NCI-H187 treated with DMSO at 0.1 percent for 48 hours (cell line): ENCODE results near the gene ELMO2.

Source experiments
- DNase-seq: peaks from one replicate; lab custom pipeline; 2025; lab: John Stamatoyannopoulos, UW

Gene ELMO2

DNA sequence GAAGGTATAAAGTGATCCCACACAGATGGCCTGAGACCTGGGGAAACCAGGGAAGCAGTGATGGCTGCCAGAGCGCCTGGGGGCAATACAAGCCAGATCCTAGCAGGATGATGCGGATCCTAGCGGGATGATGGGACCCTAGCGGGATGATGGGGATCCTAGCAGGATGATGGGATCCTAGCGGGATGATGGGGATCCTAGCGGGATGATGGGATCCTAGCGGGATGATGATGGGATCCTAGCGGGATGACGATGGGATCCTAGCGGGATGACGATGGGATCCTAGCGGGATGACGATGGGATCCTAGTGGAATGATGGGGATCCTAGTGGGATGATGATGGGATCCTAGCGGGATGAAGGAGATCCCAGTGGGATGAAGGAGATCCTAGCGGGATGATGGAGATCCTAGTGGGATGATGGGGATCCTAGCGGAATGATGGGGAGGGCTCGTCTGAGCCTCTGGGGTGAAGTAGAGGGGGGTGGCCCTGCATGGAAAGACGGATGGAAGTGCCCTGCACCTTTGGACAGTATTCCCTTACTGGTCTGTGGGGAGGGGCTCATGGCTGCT is 54.0 kb downstream of the ELMO2 start:
- no peak for DNase-seq

DNA sequence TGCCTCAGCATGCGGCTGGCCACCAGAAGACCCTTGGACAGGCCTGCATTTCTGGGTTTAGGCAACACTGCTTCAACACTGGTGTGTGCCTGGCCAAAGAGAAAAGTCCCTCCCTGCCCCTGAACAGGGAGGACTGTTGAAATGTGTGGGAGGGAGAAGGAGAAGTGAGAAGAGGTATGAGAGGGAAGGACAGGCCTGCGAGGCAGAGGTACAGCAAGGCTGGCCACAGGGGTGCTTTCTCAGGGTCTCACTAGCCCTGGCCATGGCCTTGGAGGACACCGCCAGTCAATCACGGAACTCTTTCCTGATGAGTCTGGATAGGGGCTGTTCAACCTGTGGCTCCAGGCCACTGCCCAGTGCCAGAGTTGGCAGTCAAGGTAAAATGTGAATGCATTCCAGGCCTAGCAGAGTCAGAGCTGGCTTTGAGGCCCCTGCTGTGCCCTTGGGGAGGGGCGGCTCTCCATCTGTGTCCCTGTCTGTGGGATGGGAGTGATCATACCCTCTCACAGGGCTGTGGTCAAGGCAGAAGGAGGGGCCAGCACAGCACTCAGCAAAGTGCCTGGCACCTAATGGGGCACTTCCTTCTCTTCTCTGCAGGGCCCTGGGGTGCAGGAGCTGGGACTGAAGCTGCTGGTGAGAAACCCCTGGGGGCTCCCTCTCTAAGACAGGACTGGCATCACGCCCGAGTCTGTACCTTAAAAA is 54.9 kb downstream of the ELMO2 start:
- DNase-seq, result no peak

DNA sequence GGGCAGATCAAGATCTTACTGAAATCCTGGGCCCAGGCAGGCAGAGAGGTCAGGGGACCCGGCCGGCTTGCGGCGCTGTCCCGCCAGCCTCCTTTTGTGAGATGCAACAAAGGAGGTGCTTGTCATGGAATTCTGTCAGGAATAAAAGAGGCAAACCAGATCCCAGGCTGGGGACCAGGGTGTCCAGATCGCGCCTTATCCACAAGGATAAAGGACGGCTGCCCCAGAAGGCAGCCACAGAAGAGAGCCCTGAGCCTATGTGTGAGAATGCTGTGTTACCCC is 55.5 kb downstream of the ELMO2 start:
- DNase-seq, result no peak

DNA sequence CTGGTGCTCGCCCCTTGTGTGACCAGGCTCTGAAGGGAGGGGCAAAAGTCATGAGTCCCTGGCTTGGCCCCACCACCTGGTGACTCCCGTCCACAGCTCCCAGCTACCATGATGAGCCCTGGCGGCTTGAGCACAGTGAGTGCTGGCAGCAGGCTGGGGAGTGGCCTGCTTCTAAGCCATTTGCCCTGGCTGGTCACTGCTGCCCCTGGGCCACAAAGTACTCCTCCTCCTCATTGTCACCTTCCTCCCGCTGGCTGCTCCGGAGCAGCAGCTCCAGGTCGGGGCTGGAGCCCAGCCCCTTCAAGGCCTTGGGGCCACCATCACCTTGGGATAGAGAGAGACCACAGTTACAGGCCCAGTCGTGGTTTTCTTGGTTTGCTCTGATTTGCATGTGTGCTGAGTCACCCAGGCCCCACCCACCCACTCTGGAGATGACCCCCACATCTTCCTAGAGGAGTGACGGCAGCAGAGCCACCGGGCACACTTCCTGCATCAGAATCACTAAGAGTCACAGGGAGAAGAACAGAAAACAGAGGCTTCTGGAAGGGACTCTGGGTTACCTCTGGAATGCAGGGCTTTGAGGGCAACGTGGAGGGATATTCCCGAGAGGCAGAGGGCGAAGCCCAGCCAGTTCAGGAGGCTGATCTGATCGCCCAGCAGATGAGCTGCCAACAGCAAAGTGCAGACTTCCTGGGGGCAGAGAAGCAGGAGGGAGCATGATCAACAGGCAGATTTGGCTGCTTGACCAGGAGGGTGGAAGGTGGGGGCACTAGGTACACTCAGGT is 56.0 kb downstream of the ELMO2 start:
- no peak for DNase-seq

DNA sequence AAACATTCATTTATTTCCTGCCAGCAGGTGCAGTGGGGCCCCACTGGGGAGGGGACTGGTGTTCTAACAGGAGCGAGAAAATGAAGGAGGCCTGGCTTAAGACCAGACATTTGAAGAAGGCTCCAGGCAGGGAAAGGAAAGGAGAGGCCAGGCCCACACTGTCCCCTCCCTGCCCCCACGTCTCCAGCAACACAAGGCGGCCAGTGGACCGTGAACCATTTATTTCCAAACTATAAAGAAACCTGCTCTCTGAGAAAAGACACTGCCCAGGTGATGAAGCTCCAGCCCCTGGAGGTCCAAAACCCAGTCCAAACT is 56.7 kb downstream of the ELMO2 start:
- DNase-seq, result peak; percentile 10

DNA sequence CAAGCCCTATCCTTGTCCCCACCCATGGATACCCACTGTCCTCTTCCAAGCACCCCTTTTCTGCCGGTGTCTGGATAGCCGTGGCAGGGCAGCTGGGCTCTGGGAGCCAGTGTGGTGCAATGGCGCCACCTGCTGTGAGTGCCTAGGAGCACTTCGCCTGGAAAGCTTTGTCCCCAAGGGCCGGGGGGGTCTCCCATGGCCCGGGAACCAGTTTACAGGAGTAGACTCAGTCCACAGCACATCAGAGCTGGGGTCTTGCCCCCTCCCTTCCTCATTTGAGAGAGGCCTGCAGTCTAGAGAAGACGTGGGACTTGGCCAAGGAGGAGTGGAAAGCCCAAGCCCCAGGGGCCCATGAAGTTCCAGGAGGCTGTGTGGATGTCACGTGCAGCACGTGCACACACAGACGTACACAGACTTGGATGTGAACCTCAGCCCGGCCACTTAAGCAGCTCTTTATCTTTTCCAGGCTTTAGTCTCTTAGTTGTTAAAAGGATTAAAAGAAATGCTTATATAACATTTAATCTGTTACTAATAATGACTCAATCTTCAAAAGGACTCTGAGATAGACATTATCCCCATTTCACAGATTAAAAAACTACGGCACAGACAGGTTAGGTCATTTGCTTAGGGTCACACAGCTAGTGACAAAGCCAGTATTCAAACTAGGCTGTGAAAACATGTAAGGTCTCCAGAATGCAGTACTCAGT is 57.2 kb downstream of the ELMO2 start:
- peak; percentile 7 for DNase-seq

DNA sequence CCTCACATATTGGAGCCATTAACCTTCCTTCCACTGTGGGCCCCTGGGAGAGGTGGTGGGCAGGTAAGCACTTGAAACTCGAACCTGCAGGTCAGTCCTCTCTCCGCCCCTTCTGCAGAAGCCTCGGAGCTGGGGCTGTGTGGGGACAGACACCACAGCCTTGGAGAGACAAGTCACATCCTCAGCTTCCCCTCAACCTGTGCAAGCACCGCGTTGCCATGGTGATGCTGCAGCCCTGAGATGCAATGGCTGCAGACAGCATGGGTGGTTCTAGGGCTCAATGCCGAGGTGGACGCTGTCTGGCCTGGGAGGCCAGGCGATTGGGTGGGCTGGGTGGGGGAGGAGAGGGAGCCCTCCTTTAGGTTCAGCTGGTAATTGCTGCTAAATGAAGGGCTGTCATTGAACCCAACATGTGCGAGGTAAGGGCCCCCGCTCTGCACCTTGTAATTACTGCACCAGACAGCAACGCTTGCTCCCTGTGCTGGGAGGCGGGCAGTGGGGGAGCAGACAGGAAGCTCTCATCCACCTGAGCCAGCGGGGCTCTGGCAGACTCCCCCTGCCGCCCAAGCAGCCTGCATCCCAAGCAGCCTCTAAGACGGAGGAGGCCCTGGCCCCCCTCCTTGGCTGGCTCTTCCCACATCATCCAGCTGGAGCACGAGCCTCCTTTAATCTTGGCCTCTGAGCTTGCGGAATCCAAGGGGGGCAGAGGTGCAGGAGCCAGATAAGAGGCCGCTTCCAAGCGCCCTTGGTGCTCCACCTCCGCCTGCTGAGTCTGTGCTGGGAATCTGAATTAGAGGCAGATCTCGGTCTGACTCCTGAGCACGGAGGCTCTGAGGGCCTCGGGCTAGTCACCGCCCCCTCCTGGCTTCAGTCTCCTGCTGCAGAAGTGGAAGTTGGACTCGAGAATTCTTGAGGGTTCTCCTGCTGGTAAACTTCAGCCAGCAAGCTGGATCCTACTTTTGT is 58.3 kb downstream of the ELMO2 start:
- DNase-seq, result peak; percentile 28

DNA sequence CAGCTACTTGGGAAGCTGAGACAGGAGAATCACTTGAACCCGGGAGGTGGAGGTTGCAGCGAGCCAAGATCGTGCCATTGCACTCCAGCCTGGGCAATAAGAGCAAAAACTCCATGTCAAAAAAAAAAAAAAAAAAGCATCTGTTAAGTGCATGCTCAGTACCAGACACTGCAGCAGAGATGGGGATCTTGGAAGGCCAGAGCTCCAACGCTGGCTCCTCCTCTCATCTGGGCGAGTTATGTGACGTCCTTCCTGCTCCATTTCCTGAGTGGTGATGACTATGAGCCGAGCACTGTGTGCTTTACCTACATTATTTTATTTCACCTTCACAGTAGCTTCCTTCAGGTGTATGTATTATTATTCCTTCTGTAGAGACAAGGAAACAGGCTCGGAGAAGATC is 59.6 kb downstream of the ELMO2 start:
- no peak for DNase-seq

DNA sequence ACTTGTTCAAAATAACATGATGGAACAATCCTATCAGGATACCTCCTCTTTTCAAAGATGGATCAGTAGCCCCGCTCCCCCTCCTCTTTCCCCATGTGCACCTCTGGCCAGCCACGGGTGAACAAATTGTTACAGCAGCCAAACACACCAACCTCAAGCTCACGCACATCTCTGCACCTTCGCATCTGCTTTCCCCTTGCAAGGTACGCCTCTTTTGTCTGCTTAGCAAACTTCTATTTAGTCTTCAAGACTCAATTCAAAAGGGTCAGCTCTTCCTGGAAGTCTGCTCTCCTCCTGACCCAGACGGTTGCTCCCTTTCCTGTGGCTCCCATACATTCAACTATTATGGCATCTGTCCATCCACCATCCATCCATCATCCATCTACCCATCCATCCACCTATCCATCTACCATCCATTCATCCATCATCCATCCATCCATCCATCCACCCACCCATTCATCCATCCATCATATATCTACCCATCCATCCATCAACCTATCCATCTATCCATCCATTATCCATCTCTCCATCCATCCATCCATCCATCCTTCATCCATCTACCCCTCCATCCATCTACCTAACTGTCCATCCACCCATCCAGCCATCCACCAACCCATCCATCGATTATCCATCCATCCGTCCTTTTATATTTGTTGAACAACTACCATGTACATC is 61.8 kb downstream of the ELMO2 start:
- DNase-seq, result no peak

DNA sequence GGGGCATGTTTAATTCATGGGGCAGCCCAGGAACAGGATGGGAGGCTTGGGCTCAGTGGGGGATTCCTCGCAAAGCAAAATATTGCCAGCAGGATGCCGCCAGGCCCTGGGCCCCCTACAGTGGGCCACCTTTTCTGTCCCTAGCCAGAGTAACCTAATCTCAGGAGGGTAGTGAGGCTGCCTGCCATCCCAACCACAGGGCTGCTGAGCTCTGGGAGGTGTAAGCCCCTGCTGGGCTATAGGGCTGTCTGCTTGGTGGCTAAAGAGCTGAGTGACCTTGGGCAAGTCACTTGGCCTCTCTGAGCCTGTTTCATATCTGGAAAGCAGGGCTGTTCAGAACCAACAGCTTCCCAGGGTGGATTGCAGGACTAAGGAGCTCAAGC is 62.4 kb downstream of the ELMO2 start:
- no peak for DNase-seq

DNA sequence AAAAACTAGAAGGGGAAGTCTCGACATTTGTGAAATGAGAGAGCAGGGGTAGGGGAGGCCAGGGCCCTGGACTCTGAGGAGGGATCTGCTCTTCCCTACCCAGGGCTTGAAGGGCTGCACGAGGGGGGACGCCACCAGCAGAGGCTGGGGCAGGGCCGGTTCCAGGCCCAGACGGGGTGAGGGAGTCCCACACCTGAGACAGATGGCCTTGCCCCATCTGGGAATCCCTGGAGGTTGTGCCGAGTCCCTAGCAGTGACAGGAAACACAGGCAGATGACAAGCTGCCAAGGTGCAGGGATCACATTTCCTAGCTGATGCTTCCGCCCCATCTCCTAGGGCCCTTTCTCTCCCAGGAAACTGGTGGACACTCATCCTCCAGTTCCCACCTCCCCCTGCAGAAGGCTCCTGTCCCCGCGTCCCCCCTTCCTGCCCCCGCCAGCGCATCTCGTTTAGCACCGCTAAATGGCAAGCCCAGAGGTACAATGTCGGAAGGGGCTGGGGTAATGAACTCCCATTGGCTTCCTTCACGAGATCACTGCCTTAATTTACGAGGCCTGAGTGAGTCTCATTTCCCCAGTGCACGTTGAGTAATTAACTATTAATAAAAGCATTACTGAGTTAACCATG is 63.0 kb downstream of the ELMO2 start:
- DNase-seq, result no peak

DNA sequence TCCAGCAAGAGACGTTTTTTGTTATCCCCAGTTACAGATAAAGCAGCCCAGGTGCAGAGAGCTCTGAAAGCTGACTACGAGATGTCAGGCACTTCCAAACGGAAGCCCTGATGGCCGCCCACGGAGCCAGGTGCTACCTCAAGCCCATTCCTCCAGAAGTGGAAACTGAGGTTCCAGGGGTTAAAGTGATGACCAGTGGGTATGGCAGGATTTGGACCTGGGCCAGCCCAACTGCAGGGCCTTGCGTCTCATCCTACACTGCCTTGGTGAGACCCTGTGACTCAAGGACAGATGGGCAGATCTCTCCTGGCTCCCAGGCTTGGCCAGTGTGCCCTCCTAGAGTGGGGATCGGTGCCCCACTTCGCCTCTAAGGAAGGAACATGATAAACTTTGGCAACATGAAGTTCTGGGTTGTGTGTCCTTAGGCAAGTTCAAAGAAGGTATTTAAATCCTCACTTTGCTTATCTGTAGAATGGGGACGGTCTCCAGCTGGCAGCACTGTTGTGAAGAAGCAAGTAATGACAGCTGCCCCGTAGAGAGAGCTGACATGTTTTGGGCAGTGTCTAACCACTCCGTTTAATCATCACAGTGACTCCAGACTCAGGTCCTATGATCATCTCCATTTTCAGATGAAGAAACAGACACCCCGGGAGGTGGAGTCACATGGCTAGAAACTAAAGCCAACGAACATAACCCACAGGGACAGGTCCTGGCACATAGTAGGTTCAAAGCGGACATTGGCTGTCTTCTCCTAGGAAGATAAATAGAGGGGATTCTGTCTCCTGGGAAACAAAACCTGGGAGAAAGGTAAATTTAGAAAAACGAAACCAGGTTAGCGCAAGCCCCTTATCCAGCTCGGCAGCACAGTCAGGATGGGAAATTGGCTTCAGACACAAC is 63.7 kb downstream of the ELMO2 start:
- no peak for DNase-seq

DNA sequence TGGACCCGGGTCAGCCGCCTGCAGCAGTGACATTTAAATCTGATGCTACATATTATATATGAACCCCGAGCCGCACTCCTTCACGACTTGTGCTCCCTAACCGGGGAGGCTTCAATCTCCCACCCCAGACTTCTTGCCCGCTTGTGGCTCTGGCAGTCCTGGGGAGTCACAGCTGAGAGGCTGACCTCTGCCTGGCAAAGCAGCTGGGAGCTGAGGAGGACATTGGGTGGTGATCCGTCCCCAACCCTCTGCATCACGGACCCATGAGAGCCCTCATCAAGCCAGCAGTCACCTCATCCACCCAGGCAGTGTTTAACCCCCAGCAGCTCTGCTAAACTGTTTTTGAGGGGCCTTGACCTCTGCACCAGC is 64.4 kb downstream of the ELMO2 start:
- no peak for DNase-seq

DNA sequence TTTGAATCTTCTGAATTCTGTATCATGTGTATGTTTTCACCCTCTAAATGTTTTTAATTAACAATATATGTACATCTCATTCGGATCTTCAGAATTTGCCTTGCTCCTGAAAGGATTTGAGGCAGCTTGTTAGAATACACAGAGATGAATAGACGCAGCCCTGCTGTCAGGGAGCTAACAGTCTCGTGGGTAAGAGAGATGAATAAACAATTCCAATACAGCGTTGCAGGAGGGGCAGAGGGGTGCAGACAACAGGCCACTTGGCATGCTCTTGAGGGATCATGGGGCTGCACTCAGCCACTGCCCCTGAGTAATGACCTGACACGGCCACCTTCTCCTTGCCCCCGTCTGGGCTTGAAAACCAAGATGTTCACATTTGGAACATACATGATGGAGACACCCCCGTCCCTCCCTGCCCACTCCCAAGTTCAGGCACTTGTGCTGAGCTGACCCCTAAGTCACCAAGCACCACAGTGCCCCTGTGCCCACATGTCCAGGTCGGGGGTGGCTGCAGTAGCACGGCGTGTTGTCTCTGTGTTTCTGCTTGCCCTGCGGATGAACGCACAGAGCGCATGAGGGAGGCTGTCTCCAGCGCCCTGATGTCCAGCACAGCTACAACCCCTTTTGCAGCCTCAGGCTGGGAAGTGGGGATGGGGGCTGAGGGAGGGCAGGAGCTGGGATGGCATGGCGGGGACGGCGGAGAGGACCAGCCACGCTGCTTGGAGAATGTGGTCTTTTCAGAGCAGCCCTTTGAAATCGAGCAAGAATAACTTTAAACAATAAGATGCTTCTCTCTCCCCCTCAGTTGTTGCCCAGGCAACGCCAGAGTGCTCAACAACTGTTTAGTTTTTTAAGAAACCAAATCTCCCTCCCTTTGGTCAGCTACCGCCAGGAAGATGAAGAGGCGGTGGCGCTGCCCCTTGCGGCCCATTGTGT is 65.1 kb downstream of the ELMO2 start:
- no peak for DNase-seq

DNA sequence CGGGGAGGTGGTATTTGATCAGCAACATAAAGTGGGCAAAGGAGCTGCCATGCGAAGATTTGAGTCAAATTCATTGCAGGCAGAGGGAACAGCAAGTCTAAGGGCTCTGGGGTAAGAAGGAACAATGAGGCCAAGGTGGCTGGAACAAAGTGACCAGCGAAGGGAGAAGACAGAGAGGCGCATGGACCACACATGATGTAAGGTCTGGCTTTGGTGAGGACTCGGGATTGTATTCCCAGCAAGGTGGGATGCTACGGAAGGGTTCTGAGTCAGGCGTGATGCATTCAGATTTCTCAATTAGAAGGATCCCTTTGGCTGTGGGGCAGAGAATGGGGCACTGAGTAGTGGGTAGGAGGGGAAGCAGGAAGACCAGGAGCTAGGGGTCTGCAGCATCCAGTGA is 67.4 kb downstream of the ELMO2 start:
- no peak for DNase-seq

DNA sequence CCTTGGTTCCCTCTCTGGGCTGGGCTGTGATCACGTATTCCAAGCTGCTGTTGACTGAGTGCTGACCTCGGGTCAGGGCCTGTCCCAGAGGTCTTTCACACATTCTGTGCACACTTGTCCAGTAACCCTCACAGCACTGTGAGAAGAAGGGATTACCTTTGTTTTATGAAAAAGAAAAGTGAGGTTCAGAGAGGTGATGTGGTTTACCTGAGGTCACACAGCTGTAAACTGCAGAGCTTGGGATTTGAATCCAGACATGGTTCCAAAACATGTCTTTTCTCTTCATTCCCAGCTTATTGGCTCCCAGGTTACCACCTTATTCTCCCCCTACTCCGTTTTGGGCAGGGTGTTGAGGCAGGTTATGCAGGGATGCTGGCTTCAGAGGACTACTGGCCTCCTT is 69.7 kb downstream of the ELMO2 start:
- no peak for DNase-seq

DNA sequence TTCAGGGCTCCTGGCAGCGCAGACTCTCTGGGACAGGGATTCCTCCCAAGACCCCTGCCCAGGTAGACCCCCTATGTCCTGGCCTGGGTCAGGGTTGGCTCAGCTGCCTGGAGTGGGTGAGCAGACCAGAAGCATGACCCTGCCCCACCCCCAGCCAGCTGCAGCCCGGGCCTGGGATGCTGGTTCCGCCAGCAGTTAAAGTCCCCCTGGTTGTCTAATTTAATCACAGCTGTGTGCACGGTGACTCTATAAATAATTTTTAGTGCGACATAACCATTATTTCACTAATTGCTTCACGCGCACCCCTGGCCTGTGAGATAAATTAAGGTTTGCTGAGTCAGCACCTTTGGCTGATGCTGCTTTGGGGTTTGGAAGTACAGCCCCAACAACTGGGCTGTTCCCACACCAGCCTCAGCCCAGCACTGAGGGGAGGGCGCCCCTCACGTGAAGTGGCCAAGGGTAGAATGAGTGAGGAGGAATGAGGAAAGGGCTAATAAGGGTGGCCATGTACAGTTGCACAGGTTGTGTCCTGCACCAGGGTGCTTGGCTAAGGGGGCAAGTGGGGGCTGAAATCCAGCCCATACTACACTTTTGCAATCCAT is 72.0 kb downstream of the ELMO2 start:
- no peak for DNase-seq

DNA sequence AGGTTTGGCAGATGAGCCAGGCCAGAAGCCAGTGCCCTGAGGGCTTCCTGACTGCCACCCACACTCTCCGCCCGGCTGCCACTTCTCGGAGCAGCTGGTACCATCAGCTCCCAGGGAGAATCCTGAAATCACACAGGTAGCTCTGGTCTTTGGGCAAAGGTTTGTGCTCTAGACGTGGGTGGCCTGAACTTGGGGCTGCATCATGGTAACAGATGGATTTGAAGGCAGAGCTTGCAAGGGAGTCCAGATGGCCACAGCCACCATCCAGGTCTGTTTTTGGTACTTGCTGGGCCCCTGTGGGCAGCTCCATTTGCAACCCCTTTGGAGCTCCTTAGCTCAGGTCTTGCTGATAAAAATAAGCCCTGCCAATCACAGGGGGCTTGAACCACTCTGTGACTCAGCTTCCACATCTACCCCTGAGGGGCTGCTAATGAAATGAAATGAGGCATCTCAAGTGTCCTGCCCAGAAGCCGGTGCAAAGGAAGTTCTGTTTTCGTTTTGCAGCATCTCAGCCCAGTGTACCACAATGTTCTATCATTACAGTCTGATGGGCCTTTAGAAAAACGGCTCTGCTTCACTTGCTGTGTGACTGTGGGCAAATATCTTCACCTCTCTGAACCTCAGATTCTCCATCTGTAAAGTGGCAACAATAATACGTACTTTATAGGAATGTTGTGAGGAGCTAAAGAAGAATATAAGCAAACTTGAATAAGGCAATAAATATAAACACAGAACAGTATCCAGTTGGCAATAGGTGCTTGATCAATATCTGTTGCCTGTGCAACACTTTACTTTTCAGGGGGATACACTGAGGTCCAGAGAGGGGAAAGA is 73.0 kb downstream of the ELMO2 start:
- no peak for DNase-seq
